Right kidney (tissue), 1 donor: ENCODE data around the gene UBE3C.
"Not testable (repeated sequence)": the region's sequence is repeated elsewhere in the genome, so short reads cannot be mapped to it uniquely, and the experiment has no call there.

ENCODE experiments used
- DNase-seq: peaks from one replicate; pipeline ENCODE4 v3.0.0-alpha.2; 2016

UBE3C gene

DNA sequence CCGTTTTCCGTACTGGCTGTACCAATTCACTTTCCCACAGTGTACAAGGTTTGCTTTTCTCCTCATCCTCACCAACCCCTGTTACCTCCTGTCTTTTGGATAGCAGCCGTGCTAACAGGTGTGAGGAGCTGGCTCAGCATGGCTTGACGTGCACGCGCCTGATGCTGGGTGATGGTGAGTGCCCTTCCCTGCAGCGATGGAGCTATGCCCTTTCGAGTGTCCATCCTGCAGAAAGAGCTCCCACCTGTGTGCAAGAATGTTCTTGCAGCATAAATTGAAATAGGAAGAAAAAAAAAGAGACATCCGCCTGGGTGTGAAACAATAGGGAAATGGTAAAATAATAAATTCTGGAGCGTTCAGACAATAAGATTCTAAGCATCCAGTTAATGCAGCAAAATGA lies 9.5 kb upstream of the UBE3C start:
- no peak for DNase-seq

DNA sequence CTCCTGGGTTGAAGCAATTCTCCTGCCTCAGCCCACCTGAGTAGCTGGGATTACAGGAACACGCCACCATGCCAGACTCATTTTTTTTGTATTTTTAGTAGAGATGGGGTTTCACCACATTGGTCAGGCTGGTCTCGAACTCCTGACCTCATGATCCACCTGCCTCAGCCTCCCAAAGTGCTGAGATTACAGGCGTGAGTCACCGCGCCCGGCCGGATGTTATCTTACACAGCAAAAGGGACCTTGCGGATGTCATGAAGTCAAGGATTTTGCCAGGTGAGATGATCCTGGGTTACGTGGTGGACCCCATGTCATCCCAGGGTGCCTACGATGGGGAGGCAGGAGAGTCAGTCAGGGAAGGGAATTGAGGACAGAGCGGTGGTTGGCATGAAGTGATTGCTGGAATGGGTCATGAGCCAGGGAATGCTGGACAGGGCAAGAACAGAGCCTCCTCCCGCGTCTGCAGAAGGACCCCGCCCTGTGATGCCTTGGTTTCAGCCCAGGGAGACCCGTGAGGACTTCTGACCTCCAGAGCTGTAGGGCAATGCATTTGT lies 8.7 kb upstream of the UBE3C start:
- DNase-seq, result no peak

DNA sequence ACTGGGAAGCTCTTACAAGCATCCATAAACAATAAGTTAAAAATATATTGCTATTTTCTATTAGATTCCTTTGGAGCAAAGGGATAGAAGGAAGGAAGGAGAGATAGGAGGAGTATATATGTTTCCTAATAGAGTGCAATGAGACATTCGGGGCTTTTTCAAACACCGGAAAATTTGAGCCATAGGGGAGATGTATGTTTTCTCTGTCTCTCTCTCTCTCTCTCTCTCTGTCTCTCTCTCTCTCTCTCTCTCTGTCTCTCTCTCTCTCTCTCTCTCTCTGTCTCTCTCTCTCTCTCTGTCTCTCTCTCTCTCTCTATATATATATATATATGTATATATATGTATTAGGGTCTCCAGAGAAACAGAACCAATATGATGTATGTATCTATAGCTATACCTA lies 7.9 kb upstream of the UBE3C start:
- DNase-seq, result not testable (repeated sequence)

DNA sequence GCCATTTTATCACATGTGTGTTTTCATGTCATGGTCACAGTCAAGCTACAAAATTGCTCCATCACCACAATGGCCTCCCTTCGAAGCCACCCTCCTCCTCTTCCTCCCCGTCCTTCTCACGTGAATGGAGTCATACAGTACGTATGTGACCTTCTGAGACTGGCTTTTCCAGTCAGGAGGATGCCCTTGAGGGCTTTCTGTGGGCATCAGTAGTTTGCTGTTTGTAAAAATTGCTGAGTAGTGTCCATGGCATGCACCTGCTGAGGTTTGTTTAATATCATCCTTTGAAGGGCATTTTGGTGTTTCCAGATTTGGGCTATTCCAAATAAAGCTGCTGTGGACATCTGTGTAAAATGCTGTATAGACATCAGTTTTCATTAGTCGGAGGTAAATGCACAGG lies 5.9 kb upstream of the UBE3C start:
- no peak for DNase-seq

DNA sequence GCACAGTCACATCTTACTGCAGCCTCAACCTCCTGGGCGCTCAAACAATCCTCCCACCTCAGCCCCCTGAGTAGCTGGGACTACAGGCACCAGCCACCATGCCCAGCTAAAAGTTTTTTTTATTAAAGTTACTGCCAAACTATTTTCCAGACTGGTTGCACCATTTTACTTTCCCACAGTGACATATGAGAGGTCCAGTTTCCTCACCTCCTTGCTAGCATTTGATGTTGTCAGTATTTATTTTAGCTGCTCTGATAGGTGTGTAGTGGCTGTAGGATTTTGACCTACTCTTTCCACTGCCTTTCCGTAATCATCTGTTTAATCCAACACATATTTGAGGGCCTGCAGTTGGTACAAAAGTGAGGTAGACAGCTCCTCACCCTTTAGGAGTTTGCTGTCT lies 5.4 kb upstream of the UBE3C start:
- DNase-seq, result no peak

GRCh38 chr7:157136372-157136771 lies 2.4 kb upstream of the UBE3C start:
- DNase-seq, result no peak

GRCh38 chr7:157138101-157138423 lies 664 bp upstream of the UBE3C start:
- no peak for DNase-seq

GRCh38 chr7:157139111-157139809 lies 534 bp downstream of the UBE3C start:
- DNase-seq, result peak; percentile 58

- no peak for DNase-seq
Measured at GRCh38 chr7:157139810-157140510, 1.2 kb downstream of the UBE3C start.

- no peak for DNase-seq
Measured at GRCh38 chr7:157140511-157140905, 1.8 kb downstream of the UBE3C start.

GRCh38 chr7:157141525-157142060 lies 2.9 kb downstream of the UBE3C start:
- no peak for DNase-seq

- no peak for DNase-seq
Measured at GRCh38 chr7:157143788-157144187, 5.1 kb downstream of the UBE3C start.

DNA sequence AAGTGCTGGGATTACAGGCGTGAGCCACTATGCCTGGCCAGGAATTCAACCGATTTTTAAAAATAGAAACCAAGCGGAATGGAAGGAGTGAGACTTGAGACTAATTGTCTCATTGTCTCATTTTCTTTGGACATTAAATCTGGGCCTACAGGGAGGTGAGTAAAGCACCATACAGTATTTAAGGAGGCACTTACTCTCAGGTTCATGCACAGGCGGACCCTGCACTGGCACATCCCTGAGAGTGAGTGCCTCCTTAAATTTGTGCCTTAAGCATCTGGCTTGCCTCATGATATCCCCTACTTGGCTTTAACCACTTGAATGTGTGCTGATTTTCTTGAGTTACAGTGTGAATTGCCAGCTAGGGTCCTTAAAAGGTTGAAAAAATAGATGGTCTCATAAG lies 10.6 kb downstream of the UBE3C start:
- DNase-seq, result no peak

GRCh38 chr7:157150882-157151281 lies 12.2 kb downstream of the UBE3C start:
- peak; percentile 17 for DNase-seq

DNA sequence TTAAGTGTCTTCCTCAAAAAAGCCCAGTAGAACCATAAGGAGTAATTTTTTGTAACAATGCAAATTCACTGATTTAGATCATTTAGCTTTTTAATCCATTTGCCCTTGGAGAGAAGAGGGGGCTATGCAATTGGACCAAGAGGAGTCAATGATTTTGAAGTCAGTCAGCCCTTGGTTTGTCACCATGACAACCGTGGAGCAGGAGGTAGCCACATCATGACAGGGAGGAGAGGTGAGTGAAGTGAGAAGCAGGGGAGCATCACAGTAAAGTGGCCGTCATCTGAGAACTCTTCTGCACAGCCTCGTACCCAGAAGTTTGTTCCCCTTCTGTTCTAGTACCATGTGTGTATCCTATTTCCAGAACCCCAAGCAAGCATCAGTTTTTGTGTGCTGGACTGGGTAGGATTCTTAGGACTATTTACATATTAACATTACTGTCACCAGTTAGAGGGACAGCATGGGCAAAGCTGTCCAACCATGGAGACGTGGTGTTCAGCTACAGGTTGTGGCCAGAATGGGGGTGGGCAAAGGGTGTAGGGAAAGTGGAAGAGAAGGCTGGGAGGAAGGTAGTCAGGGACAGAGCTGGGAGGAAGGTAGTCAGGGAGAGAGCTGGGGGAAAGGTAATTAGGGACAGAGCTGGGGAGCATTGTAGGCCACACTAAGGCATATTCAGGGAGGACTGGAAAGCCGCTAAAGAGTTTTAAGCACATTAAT lies 13.1 kb downstream of the UBE3C start:
- DNase-seq, result no peak

GRCh38 chr7:157152391-157152937 lies 13.7 kb downstream of the UBE3C start:
- DNase-seq, result no peak

DNA sequence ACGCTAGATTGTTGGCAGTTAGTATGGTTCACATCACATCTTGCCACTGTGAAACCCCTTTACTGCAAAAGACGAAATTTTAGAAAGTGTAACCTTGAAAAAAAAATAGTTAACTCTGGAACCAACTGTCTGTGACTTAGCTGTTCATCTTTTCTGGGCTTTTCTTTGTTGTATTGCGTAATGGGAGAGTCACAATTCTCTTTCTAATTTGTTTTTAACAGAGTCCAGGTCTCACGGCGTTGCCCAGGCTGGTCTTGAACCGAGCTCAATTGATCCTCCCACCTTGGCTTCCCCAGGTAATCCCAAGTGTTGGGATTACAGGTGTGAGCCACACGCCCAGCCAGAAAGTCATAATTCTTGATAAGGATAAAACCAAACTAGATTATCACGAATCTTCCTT lies 14.5 kb downstream of the UBE3C start:
- DNase-seq, result no peak

DNA sequence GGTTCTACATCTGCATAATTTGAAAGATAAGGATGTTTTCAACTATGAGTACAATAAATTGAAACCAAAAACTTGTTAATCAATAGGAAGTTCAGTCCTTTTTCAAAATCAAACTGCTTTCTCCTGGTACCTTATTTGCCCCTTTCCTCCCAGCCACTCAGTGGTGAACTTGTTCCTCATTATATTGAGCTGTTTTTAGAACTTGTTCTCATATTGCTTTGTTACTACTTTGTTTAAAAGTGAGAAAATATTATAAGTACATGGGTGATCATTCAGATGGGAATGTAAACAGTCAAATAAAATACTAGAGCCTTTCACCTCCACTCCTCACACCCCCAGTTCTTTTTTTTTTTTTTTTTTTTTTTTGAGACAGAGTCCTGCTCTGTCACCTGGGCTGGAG lies 17.2 kb downstream of the UBE3C start:
- DNase-seq, result no peak

DNA sequence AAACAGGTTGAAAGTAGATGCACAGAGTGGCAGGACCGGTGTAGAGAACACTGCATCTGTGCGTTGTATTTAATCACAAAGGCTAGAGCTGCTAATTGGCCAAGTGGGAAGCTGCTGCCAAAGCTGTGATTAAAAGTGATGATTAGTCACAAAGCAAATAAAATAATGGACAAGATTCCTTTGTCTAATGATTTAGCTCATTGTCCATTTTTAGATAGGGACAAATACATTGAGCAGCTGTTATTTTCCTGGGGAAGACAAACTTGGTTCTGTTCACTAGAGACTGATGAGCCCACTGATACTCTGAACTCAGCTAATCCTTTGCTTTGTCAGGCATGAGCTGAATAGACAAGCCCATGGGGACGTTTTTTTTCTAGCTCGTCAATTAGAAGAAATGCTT lies 19.7 kb downstream of the UBE3C start:
- DNase-seq, result no peak

GRCh38 chr7:157159537-157159936 lies 20.8 kb downstream of the UBE3C start:
- not testable (repeated sequence) for DNase-seq

GRCh38 chr7:157160433-157160832 lies 21.7 kb downstream of the UBE3C start:
- DNase-seq, result no peak

DNA sequence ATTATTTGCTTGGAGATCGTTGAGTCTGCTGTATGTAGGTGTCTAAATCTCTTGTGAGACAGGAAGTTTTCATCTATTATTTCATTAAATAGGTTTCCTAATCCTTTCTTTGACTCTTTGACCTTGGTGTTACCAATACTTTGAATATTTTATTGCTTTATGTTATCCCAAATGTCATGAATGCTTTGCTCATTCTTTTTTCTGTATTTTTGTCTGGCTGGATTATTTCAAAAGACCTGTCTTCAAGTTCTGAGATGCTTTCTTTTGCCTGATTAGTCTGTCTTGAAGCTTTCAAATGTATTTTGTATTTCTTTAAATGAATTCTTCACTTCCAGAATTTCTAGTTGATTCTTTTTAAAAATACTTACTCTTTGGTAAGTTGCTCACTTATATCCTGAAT lies 27.3 kb downstream of the UBE3C start:
- no peak for DNase-seq

DNA sequence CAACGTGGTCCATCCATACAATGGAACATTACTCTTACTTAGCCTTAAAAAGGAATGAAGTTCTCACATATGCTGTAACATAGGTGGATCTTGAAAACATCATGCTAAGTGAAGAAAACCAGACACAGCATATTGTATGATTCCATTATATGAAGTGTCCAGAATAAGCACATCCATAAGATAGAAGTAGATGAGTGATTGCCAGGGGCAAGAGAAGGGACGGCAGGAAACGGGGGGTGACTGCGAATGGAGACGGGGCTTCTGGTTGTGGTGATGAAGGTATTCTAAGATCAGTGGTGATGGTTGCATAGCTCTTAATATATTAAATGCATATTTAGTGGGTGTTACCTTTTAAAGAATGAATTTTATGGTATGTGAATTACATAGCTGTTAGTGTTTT lies 29.8 kb downstream of the UBE3C start:
- no peak for DNase-seq
